ENCODE data around the gene RALGDS.

Gene RALGDS

DNA sequence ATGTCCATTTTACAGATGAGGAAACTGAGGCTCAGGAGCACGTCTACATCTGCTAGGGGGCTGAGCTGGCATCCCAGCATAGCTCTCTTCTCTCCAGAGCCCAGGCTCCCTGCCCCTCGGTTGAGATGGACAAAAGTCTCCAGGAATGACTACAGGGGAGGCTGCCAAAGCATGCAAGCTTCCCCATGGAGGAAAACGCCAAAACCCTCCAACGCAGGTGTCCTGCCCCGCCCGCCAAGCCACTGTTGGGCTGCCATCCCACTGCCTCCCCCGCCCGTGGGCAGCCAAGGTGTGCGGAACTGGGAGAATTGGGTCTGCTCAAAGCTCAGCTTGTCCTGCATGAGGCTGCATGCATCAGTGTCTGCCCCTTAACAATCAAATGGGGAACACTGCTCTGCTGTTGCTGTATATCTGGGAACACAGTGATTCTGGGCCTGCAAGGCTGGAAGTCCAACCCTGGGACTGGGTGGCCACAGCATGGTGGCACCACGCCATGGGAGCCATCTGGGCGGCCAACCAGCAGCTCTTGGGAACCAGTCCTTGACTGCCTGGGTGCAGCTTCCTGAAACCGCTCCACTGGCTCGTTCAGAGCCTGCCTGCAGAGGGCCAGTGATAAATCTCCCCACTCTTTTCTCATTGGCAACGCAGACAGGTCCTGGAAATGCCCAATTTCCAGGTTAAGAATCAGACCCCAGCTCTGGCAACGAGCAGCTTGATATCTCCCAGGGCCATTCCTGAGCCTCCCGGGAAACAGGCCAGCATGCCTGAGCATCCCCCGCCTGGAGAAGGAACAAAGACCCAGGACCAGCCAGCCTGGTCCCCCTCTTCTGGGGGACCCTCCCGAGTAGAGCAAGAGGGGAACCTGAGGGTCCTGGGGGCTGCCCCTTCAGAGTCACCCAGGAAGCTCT lies 3.5 kb downstream of the RALGDS start:
- DNase-seq, result no peak

DNA sequence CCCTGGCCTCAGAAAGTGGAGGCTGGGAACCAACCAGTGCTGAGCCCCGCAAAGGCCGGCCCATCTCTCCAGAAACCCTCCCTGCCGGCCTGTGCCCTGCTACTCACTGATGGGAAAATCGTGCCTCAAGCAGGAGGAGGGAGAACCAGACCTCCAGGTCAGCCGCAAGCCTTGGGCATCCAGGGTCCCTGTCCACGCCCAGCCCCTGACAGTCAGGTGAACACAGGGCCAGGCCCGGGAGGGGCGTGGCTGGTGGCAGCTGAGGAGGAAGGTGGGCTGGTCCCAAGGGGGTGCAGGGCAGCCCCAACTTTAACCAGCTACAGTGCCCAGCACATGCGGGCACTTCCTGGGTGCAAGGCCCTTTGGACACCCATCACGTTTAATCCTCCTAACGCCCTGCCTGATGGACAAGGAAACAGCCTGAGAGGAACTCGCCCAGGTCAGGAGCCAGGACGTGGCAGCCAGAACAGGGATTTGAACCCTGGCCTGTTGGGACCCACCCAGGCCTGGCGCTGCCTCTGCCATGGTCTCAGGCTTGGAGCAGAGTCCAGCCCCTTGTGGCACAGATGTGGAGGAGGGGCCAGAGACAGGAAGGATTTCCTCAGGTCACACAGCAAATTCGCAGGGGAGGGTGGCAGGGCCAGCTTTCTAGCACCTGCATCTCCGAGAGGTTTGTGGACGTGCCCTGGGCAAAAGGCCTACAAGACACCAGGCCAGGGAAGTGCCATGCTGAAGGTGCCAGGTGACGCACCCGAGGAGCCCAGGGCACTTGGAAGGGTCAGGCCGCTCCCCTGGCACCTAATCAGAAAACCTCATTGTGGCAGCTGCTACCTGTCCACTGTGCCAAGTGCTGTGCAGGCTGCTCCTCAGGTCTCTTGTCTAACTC lies 4.5 kb downstream of the RALGDS start:
- no peak for DNase-seq

DNA sequence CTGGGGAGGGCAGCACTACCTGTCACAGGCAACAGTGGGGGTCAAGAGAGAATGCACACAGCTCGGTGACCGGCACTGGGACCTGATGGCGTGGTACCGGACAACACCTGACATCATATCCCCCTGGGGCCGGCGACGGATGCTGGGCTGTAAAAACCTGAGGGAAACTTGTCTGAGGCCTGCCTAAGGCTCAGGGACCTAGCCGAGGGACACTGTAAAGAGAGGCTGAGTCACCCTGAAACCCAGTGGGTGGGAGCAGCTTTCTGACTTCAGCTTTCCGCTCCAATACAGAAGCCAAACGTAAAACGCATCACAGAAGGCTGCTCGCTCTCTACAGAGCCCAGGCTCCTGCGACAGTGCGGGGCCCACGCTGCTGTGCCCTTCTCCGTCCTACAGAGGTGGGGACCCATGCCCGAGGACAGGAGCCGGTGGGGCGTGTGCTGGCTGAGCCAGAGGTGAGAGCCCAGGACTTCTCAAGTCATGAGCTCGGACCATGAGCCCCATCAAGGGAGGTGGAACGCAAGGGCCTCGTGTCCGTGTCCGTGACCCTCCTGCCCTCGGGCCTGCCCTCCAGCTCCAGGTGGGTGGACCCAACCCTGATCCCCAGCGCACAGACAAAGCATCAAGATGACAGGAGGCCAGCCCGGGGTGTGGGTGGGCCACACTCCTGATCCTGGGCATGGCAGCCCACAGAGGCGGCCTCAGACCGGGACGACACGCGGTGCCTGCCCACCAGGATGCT lies 5.3 kb downstream of the RALGDS start:
- peak; percentile 56 for DNase-seq

DNA sequence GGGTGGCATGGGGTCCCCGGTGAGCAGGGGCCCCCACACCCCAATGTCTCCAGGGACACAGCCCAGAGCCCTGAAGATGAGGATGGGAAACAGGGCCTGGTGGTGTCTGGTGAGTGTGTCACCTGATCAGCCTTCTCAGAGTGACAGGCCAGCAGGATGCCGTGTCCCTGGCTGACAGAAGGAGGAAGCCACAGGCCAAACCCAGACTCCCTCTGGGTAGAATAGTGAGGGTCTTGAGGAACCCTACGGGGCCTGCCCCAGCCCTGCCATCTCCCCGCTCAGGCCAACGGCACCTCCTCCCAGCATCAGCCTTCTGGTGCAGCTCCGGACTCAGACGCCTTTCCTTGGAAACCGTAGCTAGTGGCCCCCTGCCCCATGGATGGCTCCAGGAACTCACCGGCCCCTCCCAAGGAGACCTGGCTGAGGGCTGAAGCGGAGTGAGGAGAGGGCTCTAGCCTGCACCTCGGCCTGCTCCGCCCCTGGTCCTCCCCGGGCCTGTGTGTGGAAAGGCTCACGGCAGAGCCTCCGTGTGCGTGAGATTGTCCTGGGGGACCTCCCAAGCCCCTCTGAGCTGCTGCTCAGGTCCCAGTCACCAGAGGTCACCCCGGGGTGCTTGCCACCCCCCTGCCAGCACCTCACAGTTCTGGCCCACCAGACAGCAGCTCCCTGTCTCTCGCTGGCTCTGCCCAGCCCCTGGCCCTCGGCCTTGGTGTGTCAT lies 6.0 kb downstream of the RALGDS start:
- no peak for DNase-seq

DNA sequence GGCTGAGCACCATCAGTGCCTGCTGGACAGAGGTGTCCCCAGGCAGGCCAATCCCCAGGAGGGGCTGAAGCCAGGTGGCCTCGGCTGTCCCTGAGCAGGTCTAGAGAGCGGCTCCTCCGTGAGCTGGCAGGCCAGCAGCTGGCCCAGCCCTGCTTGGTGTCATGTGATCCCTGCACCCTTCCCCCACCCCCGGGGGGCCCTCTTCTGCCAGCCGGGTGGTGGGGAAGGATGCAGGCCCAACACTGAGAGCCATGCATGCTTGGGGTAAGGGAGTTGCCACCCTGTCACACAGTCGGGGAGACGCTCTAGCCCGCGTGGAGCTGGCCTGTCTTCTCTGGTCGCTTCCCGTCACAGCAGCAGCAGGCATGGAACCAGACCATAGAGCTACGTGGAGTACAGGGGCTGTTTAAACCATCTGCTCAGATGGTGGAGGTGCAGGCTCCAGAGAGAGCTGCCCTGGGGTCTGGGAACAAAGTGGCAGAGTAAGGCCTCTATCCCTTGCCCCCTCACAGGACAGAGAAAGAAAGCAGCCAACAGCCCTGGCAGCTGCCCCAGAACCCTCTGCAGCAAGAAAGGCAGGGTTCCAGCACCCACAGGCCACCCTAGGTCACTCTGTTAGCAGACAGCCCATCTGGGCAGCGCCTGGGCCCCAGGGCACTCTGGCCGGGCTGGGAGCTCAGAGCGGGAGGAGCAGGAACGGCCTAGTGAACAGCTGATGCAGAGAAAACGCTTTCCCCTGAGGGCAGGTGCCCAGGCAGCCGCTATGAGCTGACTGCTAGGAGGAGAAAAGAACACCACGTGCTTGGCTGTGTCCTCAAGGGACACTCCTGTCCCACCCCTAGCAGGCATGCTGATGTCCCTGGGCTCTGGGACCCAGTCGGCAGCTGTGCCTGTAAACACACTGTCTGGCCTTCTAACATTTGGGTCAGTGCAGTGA lies 6.8 kb downstream of the RALGDS start:
- no peak for DNase-seq

DNA sequence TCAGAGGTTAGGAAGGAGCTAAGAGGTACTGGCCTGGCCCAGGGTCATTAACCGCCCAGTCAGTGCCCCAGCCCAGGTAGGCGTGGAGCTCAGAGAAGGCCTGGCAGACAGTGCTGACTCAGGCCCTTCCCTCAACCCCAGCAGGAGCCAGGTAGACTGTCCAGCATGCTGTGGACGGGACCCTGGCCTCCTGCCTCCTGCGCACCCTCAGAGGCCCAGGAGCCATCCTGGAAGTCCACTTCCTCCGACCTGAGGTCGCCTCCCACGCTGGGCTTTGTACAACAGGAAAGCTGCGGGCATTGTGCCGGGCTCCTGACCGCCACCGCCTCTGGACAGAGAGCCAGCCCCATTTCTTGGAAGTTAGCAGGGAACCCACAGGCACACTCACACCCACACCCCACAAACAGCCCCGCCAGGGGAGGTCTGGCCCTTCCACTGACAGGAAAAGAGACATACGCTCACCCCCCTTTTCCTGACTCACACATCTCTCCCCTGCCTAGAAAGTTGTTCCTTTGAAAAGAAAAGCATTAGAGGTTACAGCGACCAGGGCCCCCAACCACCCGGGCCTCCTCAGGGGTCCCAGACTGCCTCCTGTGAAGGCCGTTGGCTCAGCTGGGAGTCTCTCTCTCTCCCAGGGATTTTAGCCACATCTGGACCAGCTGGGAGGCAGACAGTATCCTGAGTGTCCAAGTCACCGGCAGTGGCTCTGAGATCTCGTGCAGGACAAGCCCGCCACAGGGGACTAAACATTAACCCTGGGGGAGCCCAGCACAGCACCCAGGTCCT lies 7.7 kb downstream of the RALGDS start:
- DNase-seq, result no peak

DNA sequence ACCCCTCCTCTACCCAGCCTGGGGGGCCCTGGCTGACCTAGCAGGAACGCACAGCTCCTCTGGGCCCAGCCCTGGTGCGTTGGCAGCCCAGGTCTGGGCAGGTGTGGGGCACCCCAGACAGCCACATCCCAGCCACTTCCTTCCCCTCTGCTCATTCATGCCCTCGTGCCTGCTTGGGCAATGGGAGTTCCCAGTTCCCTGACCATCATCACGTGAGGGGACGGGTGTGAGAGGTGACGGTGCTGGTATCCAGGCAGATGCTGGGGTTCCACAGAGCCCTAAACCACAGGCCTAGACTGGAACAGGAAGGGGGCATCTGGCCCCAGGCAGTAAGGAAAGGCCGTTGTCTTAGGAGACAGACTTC lies 8.4 kb downstream of the RALGDS start:
- DNase-seq, result peak; percentile 73

DNA sequence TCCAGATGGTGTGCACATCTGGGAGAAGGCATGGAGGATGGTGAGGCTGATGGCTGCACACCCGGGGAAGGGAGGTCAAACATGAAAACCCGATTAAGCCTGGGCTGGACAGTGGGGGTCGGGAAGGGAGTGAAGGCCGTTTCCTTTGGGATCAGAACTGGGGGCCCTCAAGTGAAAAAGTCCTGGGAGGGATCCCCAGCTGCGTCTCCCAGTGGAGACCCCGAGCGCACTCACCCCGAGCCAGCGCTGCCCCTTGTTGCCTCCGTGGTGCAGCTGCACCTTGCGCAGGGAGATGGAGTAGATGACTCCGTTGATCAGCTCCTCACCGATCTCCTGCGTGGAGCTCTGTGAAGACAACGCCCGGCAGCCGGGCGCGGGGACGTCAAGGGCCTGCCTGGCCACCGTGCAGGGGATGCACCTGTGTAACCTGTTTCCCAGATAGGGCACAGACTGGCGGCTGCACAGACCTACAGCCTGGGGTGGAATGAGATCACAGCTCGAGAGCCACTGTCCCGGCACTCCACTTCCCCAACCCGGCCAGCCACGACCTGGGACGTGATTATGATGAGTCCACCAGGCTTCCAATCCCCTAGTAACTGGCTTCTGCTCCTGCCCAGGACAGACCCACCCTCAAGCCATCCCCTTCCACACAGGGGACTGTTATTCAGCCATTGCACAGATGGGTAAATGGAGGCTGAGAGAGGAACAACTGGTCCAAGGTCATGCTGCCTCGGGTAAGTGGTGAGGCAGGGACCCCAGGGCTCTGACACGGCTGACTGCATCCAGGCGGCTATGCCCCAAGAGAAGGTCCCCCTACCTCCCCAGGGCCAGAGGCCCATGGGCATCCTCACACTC lies 9.0 kb downstream of the RALGDS start:
- DNase-seq, result no peak

DNA sequence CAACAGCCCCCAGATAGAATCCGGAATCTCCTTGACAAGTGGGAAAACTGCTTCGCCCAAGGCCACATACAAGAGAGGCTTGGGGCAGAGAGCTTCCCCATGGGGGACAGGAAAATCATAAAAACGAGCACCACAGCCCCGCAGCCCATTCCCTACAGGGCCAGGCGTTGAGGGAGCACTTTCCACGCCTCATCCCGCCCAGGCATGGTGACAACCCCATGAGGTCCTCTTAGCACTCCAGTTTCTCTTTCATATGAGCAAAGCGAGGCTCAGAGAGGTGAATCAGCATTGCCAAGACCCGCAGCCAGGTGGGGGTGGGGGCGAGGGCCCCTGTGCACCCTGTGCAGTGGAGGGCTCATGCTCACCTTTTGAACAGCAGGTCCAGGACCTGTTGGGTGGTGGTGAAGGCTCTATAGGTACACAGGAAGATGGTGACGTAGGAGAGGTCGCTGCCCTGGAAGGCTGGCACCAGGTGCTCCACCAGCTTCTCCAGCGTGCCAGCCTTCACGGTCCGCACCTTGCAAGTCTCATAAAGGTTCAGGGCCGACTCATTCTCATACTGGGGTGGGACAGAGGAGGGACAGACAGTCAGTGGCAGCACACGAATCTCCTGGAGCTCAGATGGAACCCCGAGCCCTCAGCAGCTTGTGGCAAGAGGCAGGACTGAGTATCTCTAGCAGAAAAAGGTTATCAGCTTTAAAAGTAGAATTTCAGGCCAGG lies 10.9 kb downstream of the RALGDS start:
- DNase-seq, result no peak

DNA sequence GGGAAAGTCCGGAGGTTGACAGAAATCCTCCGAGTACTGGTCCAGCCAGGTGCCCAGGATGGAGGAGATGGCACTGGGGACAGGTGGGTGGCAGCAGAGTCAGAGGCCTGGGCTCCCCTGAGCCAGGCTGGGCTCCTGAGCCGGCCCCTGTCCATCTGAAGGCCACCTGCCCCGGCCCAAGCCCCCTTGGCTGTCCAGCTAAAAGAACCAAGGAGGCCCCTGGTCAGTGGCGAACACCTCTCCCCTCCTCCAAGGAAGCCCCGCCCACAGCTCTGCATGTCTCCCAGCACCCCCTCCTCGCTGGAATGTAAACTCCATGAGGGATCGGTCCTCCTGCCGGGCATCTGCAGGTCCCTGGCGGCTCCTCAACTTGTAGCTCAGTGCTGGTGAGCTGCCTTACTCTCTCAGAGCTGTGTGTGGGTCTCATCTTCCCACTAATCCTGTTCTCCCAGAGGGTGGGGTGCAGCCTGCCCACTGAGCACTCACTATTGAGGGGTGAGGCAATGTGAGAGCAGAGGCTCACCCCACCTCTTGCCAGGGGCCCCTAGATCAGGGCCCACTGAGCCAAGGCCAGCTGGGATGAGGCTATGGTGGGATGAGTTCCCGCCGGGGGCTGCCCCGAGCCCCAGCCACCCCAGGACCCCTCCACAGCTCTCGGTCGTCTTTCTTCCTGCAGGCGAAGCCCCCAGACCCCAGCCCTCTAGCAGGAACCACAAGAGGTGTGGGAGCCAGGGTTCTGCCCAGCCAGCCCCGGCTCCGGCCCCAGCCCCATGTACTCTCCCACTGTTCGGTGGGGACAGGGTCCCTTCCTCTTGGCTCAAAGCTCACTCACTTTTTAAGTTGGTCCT lies 12.0 kb downstream of the RALGDS start:
- DNase-seq, result no peak

DNA sequence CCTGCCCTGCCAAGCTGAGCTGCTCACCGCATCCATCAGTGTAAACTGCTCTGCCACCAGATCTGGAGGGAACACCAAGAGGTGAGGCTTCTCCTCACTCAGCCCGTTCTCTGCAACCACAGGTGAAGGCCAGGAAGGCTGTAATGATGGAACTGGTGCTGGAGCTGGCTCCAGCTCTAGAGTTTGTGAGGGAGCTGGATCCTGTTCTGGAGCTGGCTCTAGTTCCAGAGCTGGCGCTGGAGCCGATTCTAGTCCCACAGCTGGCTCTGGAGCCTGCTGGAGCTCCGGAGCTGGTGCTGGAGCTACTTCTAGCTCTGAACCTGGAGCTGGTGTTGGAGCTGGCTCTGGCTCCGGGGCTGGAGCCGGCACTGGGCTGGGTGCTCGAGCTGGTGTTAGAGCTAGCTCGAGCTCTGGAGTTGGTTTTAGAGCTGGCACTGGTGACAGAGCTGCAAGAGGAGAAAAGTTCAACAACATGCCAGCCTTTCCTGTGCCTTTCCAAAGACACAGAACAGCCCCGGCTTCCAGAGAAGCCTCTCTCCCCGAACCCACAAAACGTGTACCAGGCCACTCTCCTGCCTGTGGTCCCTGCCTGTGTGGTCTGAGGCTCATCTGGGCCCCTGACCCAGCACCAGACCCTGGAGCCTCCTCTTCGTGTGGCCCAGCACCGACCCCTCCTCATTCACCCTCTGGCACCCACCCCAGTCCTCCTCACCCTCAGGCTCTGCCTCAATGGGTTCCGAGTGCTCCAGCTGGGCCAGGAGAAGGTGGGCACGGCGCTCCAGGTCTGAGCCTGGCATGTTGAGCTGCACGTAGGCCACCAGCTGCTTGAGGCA lies 12.9 kb downstream of the RALGDS start:
- no peak for DNase-seq

DNA sequence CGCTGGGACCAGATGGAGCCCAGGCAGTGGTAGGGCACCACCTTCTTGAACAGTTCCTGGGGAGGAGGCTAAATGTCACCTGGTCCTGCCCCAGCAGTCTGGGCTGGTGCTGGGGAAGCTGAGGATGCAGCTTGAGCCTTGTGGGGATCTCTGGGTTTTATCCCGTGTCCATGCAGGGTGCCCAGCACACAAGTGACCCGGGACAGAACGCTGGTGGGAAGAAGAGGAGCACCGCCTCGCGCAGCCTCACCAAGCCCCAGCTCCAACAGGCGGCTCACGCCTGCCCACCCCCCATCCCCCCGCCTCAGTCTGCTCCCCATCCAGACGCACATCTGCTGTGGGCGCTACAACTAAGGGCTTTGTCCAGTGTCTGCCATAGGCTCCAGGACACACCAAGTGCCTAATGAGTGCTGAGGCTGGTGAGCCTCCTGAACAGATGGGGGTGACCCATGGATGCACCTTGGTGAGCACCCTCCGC lies 13.8 kb downstream of the RALGDS start:
- no peak for DNase-seq

DNA sequence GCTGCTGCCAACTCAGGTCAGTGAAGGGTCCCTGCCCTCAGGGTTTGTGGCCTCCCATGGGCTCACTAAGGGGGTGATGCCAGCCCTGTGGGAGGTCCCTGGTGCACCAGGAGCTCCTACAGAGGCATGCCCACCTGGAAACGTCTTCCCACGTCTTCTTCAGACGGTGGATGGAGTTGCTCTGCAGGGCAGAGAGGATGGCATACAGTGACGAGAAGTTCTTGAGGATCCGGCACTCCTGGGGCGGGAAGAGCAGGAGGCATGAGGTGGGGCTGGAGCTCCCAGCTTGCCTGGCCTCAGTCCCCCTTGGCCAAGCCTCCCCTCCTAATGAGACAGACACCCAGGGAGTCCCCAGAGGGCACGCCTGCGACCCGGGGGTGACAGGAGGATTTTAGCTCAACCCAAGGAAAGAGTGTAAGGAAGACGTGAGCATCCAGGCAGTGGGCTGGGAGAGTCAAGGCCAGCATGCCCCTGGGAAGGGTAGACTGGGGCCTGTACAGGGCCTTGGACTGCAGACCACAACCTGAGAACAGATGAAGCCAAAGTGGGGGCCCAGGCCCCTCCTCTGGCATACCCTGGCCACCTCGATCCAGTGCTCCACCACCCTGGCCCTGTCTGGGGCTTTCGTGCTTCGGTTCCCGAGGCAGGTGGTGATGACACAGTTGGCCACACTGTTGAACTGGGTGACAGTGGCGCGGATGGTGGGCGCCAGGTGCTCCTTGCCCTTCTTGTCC lies 14.4 kb downstream of the RALGDS start:
- no peak for DNase-seq

DNA sequence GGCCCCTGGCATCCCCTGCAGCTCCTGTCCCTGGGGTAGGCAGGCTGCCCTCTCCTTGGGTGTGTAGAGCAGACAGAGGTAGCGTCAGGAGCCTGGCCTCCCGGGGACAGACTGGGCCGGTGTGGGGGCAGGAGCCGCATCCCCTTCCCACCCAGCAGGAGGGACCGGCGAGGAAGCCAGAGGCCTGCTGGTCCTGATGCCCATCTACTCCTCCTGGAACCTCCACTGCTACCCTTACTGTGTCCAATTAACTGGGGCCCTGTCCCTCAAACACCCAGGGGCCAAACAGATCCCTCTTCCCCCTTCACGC lies 15.6 kb downstream of the RALGDS start:
- no peak for DNase-seq

DNA sequence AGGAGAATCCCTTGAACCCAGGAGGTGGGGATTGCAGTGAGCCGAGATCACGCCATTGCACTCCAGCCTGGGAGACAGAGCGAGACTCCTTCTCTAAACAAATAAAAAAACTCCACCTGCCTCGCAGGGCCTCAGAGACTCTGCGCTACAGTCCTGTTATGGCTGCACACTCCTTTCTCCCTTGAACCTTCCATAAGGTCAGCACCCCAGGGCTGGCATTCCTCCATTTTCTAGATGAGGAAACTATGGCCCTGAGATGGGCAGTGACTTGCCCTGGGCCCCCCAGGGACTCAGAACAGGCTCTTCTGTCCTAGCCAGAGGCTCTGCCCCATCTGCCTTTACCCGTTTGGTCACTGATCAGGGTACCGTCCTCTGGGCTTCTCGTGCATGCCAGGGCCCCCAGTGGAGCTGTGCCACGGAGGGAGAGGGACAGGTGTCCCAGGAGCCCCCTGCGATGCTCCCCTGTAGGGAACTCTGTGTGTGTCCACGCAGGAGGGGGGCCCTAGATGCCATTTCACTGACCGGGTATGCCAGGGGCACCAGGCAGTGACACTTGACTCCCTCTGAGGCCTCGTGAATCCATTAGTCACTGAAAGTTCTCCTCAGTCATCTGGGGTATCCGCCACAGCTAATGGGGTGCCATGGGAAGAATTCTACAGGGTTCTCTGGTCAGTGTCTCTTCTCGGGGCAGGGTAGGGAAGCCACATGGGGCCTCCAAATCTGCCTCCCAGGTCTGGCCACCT lies 16.2 kb downstream of the RALGDS start:
- DNase-seq, result no peak

All from CD4-positive, alpha-beta T cell treated with Interleukin-21 for 1 hour (primary cell).